Measurements from ENCODE around the gene GLDC.
"Not testable (repeated sequence)": the region's sequence is repeated elsewhere in the genome, so short reads cannot be mapped to it uniquely, and the experiment has no call there.

GLDC gene

GRCh38 chr9:6562871-6563430 is 82.6 kb downstream of the GLDC start:
- peak; percentile 13 for DNase-seq

GRCh38 chr9:6562201-6562600 is 83.3 kb downstream of the GLDC start:
- no peak for DNase-seq

GRCh38 chr9:6557883-6558616 is 87.5 kb downstream of the GLDC start:
- DNase-seq, result no peak

- no peak for DNase-seq
Observed at GRCh38 chr9:6553866-6554265, 91.7 kb downstream of the GLDC start.

- DNase-seq, result no peak
Observed at GRCh38 chr9:6552498-6553121, 92.9 kb downstream of the GLDC start.

- no peak for DNase-seq
Observed at GRCh38 chr9:6552033-6552432, 93.5 kb downstream of the GLDC start.

GRCh38 chr9:6551136-6551535 is 94.4 kb downstream of the GLDC start:
- no peak for DNase-seq

- no peak for DNase-seq
Observed at GRCh38 chr9:6549106-6549800, 96.3 kb downstream of the GLDC start.

GRCh38 chr9:6545017-6545691 is 100.4 kb downstream of the GLDC start:
- DNase-seq, result no peak

- no peak for DNase-seq
Observed at GRCh38 chr9:6543204-6543603, 102.3 kb downstream of the GLDC start.

- not testable (repeated sequence) for DNase-seq
Observed at GRCh38 chr9:6542617-6543016, 102.9 kb downstream of the GLDC start.

GRCh38 chr9:6538666-6539071 is 106.9 kb downstream of the GLDC start:
- DNase-seq, result peak; percentile 28

- no peak for DNase-seq
Observed at GRCh38 chr9:6535594-6535993, 109.9 kb downstream of the GLDC start.

- no peak for DNase-seq
Observed at GRCh38 chr9:6525326-6526045, 120.0 kb downstream of the GLDC start.

- DNase-seq, result no peak
Observed at GRCh38 chr9:6522263-6522662, 123.3 kb downstream of the GLDC start.

GRCh38 chr9:6512085-6512657 is 133.4 kb downstream of the GLDC start:
- no peak for DNase-seq

GRCh38 chr9:6506571-6506970 is 139.0 kb downstream of the GLDC start:
- DNase-seq, result no peak

- DNase-seq, result no peak
Observed at GRCh38 chr9:6502399-6502798, 143.1 kb downstream of the GLDC start.

GRCh38 chr9:6501526-6502210 is 143.9 kb downstream of the GLDC start:
- no peak for DNase-seq

- DNase-seq, result peak; percentile 35
Observed at GRCh38 chr9:6498982-6499381, 146.5 kb downstream of the GLDC start.

- DNase-seq, result no peak
Observed at GRCh38 chr9:6495466-6495865, 150.1 kb downstream of the GLDC start.

GRCh38 chr9:6490863-6491262 is 154.7 kb downstream of the GLDC start:
- no peak for DNase-seq
